DOHH2 (cell line): ENCODE data around the gene OR2AK2.

Experiments
- CTCF ChIP-seq: fragments of 200-600 bp; sonication (generic); IDR thresholded peaks from one replicate; pipeline ENCODE4 v1.5.1; 2014; ENCODE audit warnings: antibody characterized with exemption, mild to moderate bottlenecking, low read depth, low read length; ENCODE audit not compliant: poor library complexity, severe bottlenecking
- EZH2phosphoT487 ChIP-seq: fragments of 200-600 bp; sonication (generic); IDR thresholded peaks from 2 replicates; pipeline ENCODE4 v1.6.1; 2017; ENCODE audit warnings: borderline replicate concordance, mild to moderate bottlenecking, antibody characterized with exemption, low read length, moderate library complexity, mixed read lengths

GRCh38 chr1:247992986-247993385 is 28.0 kb downstream of the OR2AK2 start:
- TF ChIP-seq CTCF (no peak), EZH2phosphoT487 (no peak)
